GM18507 (cell line): ENCODE data around the gene TDRD1.

ENCODE experiments used
- DNase-seq: peaks from one replicate; pipeline ENCODE4 v3.0.0; 2011; ENCODE audit warnings: low read depth; ENCODE audit not compliant: insufficient read length; ENCODE audit errors: extremely low spot score
- FAIRE-seq: peaks from 2 replicates; lab custom pipeline; 2011; peaks lifted over from hg19 to GRCh38; lab: Jason Lieb, UNC

Gene TDRD1

GRCh38 chr10:114221235-114221634 is 42.1 kb downstream of the TDRD1 start:
- FAIRE-seq (no peak), DNase-seq (no peak)

- DNase-seq (no peak), FAIRE-seq (no peak)
Observed at GRCh38 chr10:114223066-114223465, 43.9 kb downstream of the TDRD1 start.

- FAIRE-seq (no peak), DNase-seq (no peak)
Observed at GRCh38 chr10:114228156-114228555, 49.0 kb downstream of the TDRD1 start.

GRCh38 chr10:114232561-114233176 is 53.5 kb downstream of the TDRD1 start:
- DNase-seq (no peak), FAIRE-seq (no peak)

GRCh38 chr10:114233482-114233881 is 54.3 kb downstream of the TDRD1 start:
- FAIRE-seq: no peak
- DNase-seq: no peak

GRCh38 chr10:114234132-114234531 is 55.0 kb downstream of the TDRD1 start:
- no peak for FAIRE-seq
- no peak for DNase-seq

GRCh38 chr10:114239117-114239993 is 60.2 kb downstream of the TDRD1 start, which contains the start of gene VWA2:
Gene VWA2 (plus strand): TSS chr10:114239254. CDS start chr10:114248714, 9,460 bp downstream.
- FAIRE-seq: no peak
- DNase-seq: no peak

- DNase-seq (no peak), FAIRE-seq (no peak)
Observed at GRCh38 chr10:114239994-114240345, 60.8 kb downstream of the TDRD1 start.

- FAIRE-seq (no peak), DNase-seq (no peak)
Observed at GRCh38 chr10:114242235-114242634, 63.1 kb downstream of the TDRD1 start.

- DNase-seq: no peak
- FAIRE-seq: no peak
Observed at GRCh38 chr10:114243661-114244060, 64.5 kb downstream of the TDRD1 start.

- DNase-seq: no peak
- FAIRE-seq: no peak
Observed at GRCh38 chr10:114244126-114244525, 65.0 kb downstream of the TDRD1 start.

- DNase-seq: no peak
- no peak for FAIRE-seq
Observed at GRCh38 chr10:114245121-114245791, 66.1 kb downstream of the TDRD1 start.

- DNase-seq: no peak
- FAIRE-seq: no peak
Observed at GRCh38 chr10:114246679-114247305, 67.6 kb downstream of the TDRD1 start.

GRCh38 chr10:114250236-114250635 is 71.1 kb downstream of the TDRD1 start:
- FAIRE-seq (no peak), DNase-seq (no peak)

- no peak for FAIRE-seq
- no peak for DNase-seq
Observed at GRCh38 chr10:114250716-114251115, 71.6 kb downstream of the TDRD1 start.

- no peak for FAIRE-seq
- DNase-seq: no peak
Observed at GRCh38 chr10:114252092-114252491, 72.9 kb downstream of the TDRD1 start.

- FAIRE-seq: no peak
Observed at GRCh38 chr10:114252883-114253282, 73.7 kb downstream of the TDRD1 start.

GRCh38 chr10:114255227-114255626 is 76.1 kb downstream of the TDRD1 start:
- FAIRE-seq (no peak), DNase-seq (no peak)

More at GRCh38 chr10:114252883-114253282, 73.7 kb downstream of the TDRD1 start:
- DNase-seq: no peak

- FAIRE-seq: no peak
- no peak for DNase-seq
Observed at GRCh38 chr10:114256008-114256765, 77.0 kb downstream of the TDRD1 start.
